Thoracic aorta (tissue), 2 donors: ENCODE data around the gene DUOX1. TPM values are rescaled to one million over a fixed set of nuclear protein-coding genes. Genes with fewer than 3 reads are reported as not detected.

Experiments
- ATAC-seq: fragments of 150-250 bp; one replicate; pipeline ENCODE4 v1.8.0; 2017; ENCODE audit warnings: low read depth; ENCODE audit not compliant: insufficient number of reproducible peaks, low FRiP score
- DNase-seq: peaks from one replicate; pipeline ENCODE4 v3.0.0-alpha.2; 2020; ENCODE audit warnings: low spot score
- H3K27ac ChIP-seq, 2 donors: fragments of 200-600 bp; sonication (generic); 1 replicate in 1 of 2; 2 replicates in 1 of 2; pipeline ENCODE4 v1.5.1; 2016; ENCODE audit warnings: mild to moderate bottlenecking in 2 of 2, moderate library complexity in 2 of 2
- H3K27me3 ChIP-seq: fragments of 200-600 bp; sonication (generic); replicated peaks from 2 replicates; pipeline ENCODE4 v1.6.0; 2016; ENCODE audit warnings: mild to moderate bottlenecking; ENCODE audit not compliant: insufficient read depth
- H3K36me3 ChIP-seq: fragments of 200-600 bp; sonication (generic); one replicate; pipeline ENCODE4 v1.5.1; 2016
- H3K4me1 ChIP-seq, 2 donors: fragments of 200-600 bp; sonication (generic); 1 replicate in 1 of 2; 2 replicates in 1 of 2; pipeline versions ENCODE4 v1.5.1 to v1.6.0; 2016; ENCODE audit warnings: low read depth in 2 of 2, mild to moderate bottlenecking in 1 of 2; ENCODE audit not compliant: control insufficient read depth in 1 of 2
- H3K4me3 ChIP-seq: fragments of 200-600 bp; sonication (generic); 2 replicates; pipeline ENCODE4 v1.5.1; 2016; ENCODE audit warnings: mild to moderate bottlenecking
- H3K9me3 ChIP-seq: fragments of 200-600 bp; sonication (generic); 2 replicates; pipeline ENCODE4 v1.5.1; 2016
- total RNA-seq, 2 donors: library from RNA; depleted of rRNA; stranded (reverse); fragments of >200 nt; gene quantifications; one replicate each; pipeline versions ENCODE4 v1.1.0 to v1.2.3, GENCODE V29; 2016
- TF ChIP-seq, protein P1 (sequence below): fragments of 200-600 bp; sonication (generic); IDR thresholded peaks from one replicate; pipeline ENCODE4 v1.5.1; 2019; ENCODE audit warnings: antibody characterized with exemption

The DUOX1 gene
- total RNA-seq, 2 donors from 2014 or later = 0.56 to 0.68 TPM

DNA sequence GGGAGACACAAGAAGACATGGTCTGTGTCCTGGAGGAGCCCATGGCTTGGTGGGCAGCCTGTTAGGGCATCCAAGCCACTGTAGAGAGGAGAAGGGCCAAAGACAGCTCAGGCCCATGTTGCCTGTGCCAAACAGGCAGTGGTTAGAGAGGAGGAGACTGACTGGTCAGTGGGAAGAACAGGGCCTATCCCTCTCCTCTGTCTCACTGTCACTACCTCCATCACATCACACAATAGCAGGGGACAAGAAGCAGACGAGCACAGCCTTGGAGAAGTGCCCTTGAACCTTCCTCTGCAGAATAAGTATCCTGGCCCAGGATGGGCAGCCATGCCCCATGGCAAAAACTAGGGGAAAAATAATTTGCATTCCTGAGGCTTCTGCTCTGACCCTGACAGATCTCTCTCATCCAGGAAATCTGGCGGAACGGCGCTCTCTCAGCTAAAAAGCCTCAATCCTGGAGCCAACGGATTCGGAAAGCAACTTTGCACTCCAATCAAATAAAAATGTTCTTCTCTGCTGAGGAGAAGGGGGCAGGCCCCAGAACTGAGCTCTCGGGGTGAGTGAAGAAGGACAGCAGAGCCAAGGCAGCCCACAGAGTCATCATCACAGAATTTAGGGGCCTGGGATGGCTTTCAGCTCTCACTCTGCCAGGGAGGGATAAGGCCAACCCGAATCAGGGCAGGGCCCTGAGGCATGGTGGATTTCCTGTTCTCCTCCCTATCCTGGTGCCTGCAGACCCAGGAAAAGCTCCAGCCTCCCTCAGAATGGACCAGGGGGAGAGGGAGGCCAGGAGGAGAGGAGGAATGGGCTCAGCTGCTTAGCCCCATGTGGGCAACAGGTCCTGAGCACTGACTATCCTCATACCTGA is 56.3 kb downstream of the DUOX1 start:
- no peaks in the 10 kb centered on the region for H3K9me3 ChIP-seq
- TF ChIP-seq, protein P1, sequence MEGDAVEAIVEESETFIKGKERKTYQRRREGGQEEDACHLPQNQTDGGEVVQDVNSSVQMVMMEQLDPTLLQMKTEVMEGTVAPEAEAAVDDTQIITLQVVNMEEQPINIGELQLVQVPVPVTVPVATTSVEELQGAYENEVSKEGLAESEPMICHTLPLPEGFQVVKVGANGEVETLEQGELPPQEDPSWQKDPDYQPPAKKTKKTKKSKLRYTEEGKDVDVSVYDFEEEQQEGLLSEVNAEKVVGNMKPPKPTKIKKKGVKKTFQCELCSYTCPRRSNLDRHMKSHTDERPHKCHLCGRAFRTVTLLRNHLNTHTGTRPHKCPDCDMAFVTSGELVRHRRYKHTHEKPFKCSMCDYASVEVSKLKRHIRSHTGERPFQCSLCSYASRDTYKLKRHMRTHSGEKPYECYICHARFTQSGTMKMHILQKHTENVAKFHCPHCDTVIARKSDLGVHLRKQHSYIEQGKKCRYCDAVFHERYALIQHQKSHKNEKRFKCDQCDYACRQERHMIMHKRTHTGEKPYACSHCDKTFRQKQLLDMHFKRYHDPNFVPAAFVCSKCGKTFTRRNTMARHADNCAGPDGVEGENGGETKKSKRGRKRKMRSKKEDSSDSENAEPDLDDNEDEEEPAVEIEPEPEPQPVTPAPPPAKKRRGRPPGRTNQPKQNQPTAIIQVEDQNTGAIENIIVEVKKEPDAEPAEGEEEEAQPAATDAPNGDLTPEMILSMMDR = no peak
- H3K27me3 ChIP-seq = no peaks in the 10 kb centered on the region
- DNase-seq = no peak
- H3K4me1 ChIP-seq = peaks cover 0 to 29% of the 10 kb centered on the region in 2 donors
- H3K36me3 ChIP-seq = no peaks in the 10 kb centered on the region
- H3K4me3 ChIP-seq = peak overlapping the region; percentile 73
- ATAC-seq = no peak
- H3K27ac ChIP-seq = peak overlapping the region; percentile 66 to 83

DNA sequence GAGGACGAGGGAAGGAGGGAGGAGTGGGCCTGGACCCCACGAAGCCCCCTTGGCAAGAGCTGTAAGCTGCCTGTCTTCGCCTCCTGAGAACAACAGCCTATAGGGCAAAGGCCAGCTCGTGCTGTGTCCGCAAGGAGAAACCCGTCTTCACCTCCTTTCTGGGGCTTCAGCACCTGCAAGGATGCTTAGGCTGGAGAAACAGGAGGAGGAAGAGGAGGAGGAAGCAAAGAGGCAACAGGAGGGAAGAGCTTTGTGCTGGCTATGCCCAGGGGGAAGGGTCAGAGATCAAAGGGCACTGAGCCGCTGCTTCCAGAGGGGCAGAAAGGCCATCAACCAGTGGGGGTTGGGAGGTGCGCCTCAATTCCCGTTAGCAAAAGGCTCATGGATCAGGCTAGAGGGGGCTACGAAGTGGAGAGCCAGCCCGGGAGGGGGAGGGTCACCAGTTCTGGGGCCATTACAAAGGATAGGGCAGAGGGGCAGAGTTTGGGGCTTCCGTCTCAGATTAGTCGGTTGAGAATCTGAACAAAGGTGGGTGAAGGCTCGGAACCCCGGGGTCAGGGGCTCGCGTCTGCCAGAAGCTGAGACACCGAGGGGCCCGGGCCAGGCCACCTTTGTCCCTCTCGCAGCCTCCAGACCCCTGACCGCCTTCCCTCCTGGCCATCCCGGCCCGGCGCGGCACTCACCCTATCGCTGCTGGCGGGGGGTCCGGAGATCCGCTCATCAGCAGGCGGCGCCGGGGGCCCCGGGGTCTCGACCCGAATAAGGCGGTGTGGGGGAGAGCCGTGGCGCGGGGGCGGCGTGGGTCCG is 57.2 kb downstream of the DUOX1 start:
- no peaks in the 10 kb centered on the region for H3K36me3 ChIP-seq
- TF ChIP-seq, protein P1 = peak; percentile 17
- no peaks in the 10 kb centered on the region for H3K9me3 ChIP-seq
- no peak for DNase-seq
- no peak for ATAC-seq
- peak overlapping the region; percentile 66 to 83 for H3K27ac ChIP-seq
- H3K4me1 ChIP-seq = peaks cover 0 to 29% of the 10 kb centered on the region in 2 donors
- H3K27me3 ChIP-seq = no peaks in the 10 kb centered on the region
- peak overlapping the region; percentile 73 for H3K4me3 ChIP-seq

DNA sequence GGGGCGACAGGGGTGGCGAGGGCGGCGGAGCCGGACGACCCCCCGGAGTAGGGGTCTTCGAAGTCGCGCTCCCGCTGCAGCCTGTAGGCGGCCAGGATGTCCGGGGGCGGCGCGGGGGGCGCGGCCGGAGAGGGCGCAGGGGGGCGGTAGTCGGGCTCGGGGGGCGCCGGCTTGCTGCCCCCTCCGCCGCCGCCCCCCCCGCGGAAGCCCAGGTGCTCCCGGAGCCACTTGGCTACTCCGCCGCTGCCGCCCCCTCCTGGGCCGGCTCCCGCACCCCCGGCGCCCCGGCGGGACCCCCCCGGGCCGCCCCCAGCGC is 57.7 kb downstream of the DUOX1 start:
- Histone ChIP-seq H3K36me3 (no peaks in the 10 kb centered on the region), H3K27ac (peak overlapping the region; percentile 66 to 83), H3K4me3 (peak overlapping the region; percentile 73), H3K9me3 (no peaks in the 10 kb centered on the region), H3K27me3 (no peaks in the 10 kb centered on the region), H3K4me1 (peaks cover 0 to 29% of the 10 kb centered on the region in 2 donors)
- TF ChIP-seq, protein P1 = no peak
- no peak for DNase-seq
- no peak for ATAC-seq

DNA sequence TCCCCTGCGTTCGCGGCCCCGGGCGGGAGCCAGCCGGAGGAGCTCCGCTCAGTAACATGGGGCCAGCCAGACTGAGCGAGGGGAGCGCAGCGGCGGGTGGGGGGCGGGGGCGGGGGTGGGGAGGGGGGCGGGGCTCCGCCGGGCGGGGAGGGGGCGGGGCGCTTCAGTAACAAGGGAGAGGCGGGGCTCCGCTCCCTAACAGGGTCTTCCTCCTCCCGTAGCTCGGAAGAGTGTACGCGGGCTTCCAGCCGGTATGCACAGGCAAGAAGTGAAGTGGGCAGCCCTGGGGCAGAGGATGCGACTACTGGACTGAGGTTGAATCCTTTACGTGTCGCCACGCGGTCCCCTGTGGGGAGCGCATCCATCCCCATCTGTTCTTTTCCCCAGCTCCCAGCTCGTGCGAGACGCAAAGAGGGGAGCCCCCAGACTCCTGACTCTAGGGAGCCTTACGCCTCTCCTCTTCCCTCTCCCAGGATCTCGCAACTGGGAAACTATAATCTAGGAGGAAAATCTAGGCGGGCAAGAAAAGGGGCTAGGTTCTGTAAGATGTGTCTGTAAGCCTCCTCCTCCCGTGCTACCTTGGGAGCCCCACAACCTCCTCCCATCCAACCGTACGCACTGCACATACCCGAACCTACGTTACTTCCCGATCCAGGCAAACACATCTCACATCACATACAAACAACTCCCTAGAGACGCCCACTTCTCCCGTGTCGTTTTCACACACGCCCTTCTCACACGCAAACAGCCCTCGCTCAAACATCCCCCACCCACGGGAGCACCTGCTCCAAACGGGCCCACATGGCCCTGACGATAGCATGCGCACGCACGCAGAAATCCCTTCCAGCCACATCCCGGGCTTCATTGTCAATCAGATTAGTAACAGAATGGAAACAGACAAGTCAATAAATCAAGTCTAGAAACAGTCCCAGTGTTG is 58.4 kb downstream of the DUOX1 start, which contains the start of gene SHF:
TSS of gene SHF (minus strand) at position 73 of the 937 bp plus-strand sequence. CDS start at position 58, 15 bp downstream.
- no peaks in the 10 kb centered on the region for H3K9me3 ChIP-seq
- no peaks in the 10 kb centered on the region for H3K36me3 ChIP-seq
- peak; percentile 32 for DNase-seq
- ATAC-seq = peak; percentile 38
- peaks cover 0 to 29% of the 10 kb centered on the region in 2 donors for H3K4me1 ChIP-seq
- no peaks in the 10 kb centered on the region for H3K27me3 ChIP-seq
- TF ChIP-seq, protein P1 = no peak
- H3K27ac ChIP-seq = peak within 1 kb of the TSS; percentile 66 to 83
- H3K4me3 ChIP-seq = peak within 1 kb of the TSS; percentile 73
